ENCODE results near the gene OR8S1.

Gene OR8S1

GRCh38 chr12:48557919-48558318 is 32.5 kb downstream of the OR8S1 start:
- DNase-seq, result no peak

- no peak for DNase-seq
These were observed 42.3 kb downstream of the OR8S1 start for GRCh38 chr12:48567731-48568130.

DNA sequence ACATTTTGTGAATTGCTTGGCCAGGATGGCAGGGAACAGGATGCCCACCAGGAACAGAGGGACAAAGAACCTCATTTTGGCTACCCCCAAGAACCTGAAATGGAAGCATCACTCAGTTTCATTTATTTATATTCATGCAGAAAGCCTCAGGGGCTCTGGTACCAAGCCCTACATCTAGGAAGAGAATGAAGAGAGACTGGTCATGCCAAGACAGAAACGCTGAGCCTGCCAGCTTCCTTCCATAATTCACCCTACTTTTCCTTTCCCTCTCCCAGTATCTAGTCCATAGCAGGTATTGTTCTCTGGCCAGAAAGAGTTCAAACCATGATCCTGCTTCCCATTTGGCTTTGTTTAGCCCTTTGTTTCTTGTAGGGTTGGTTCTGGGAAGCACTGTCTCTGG is 44.5 kb downstream of the OR8S1 start, which contains the start of gene LALBA:
Gene LALBA, minus strand, starts transcription at position 101 of the 400 bp plus-strand sequence. Its CDS starts 26 bp downstream, at position 75.
- no peak for DNase-seq

DNA sequence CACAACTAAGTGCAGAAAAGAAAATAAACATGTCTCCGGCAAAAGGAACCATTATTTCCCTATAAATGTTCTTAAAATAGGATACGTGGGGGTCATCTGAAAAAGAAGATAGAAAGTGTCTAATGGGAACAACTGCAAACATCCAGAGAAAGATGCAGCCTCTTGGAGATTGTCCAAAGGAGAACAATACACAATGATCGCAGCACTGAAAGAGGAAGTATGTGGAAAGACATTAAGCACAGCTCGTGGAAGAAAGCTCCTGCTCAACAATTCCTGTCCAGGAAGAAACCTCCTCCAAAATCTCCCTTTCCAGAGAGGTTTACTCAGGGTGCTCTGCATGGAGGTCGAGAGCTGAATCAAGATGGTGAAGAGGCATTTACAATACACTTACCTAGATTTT is 46.9 kb downstream of the OR8S1 start:
- DNase-seq, result peak; percentile 24
